Panc1 (cell line): ENCODE data around the gene SCN9A. TPM values are rescaled to one million over a fixed set of nuclear protein-coding genes. Genes with fewer than 3 reads are reported as not detected.

Experiments
- ATAC-seq: fragments of 200-7000 bp; cut with Tn5 transposase; 2 replicates; pipeline ENCODE4 v1.9.1; 2020; ENCODE audit warnings: mild to moderate bottlenecking, moderate library complexity
- BruUV-seq: library from RNA; stranded (reverse); fragments of 400-500 nt; replicated peaks from 2 replicates; lab custom pipeline; 2021; lab: Mats Ljungman, UMichigan
- CTCF ChIA-PET: fragments of 300-600 bp; sonication (Branson Sonifier 250); formaldehyde crosslinking; loops from one replicate; lab custom pipeline; 2022; ENCODE audit warnings: antibody characterized with exemption; lab: Charles Lee
- POLR2A ChIA-PET: fragments of 300-600 bp; sonication (Branson Sonifier 250); formaldehyde crosslinking; loops from one replicate; lab custom pipeline; 2022; ENCODE audit warnings: antibody characterized with exemption; lab: Charles Lee
- DNase-seq: peaks from one replicate; pipeline ENCODE4 v3.0.0-alpha.2; 2010; ENCODE audit warnings: low read depth, low spot score
- H3K27ac ChIP-seq: 2 replicates; pipeline ENCODE4 v1.5.1; 2011; ENCODE audit warnings: mild to moderate bottlenecking, low read length, inconsistent platforms
- H3K27me3 ChIP-seq: fragments of 200-500 bp; sonication (Bioruptor generic); 2 replicates; pipeline ENCODE4 v1.6.0; 2014; ENCODE audit warnings: low read length, inconsistent platforms; ENCODE audit not compliant: control insufficient read depth, insufficient read depth
- H3K36me3 ChIP-seq: fragments of 200-500 bp; sonication (Bioruptor generic); 2 replicates; pipeline ENCODE4 v1.5.1; 2014; ENCODE audit warnings: inconsistent platforms, mild to moderate bottlenecking, low read length, moderate library complexity; ENCODE audit not compliant: control insufficient read depth, insufficient read depth
- H3K4me1 ChIP-seq: 2 replicates; pipeline ENCODE4 v1.5.1; 2011; ENCODE audit warnings: inconsistent platforms, mild to moderate bottlenecking, low read length, moderate library complexity; ENCODE audit not compliant: control insufficient read depth, insufficient read depth
- H3K4me3 ChIP-seq, 2 experiments: 2 replicates each; pipeline ENCODE4 v1.5.1; 2011 to 2012; ENCODE audit warnings: low read depth in 2 of 2, low read length in 2 of 2, mild to moderate bottlenecking in 2 of 2, inconsistent platforms in 1 of 2, moderate library complexity in 1 of 2
- H3K9me3 ChIP-seq: fragments of 200-500 bp; sonication (Bioruptor generic); 2 replicates; pipeline ENCODE4 v1.5.1; 2014; ENCODE audit warnings: low read depth, mild to moderate bottlenecking, inconsistent platforms, low read length, moderate library complexity; ENCODE audit not compliant: control insufficient read depth, insufficient read depth
- CTCF ChIP-seq: fragments of 450-650 bp; IDR thresholded peaks from 2 replicates; pipeline ENCODE4 v1.5.1; 2017; ENCODE audit warnings: mild to moderate bottlenecking
- POLR2AphosphoS5 ChIP-seq: IDR thresholded peaks from 2 replicates; pipeline ENCODE4 v1.6.1; 2012; ENCODE audit warnings: mild to moderate bottlenecking, low read depth, low read length, moderate library complexity
- REST ChIP-seq, 2 experiments: IDR thresholded peaks; 2 replicates each; pipeline ENCODE4 v1.6.1; 2011 to 2012; ENCODE audit warnings: low read depth in 2 of 2, control low read depth in 1 of 2, low read length in 1 of 2, mild to moderate bottlenecking in 1 of 2, moderate library complexity in 1 of 2; ENCODE audit not compliant: insufficient read depth in 1 of 2
- SIN3A ChIP-seq: IDR thresholded peaks from 2 replicates; pipeline ENCODE4 v1.6.1; 2012; ENCODE audit warnings: low read depth, mild to moderate bottlenecking, low read length, moderate library complexity, borderline replicate concordance; ENCODE audit not compliant: insufficient read depth
- TCF7L2 ChIP-seq: IDR thresholded peaks from 2 replicates; pipeline ENCODE4 v1.6.1; 2011; ENCODE audit warnings: mild to moderate bottlenecking, low read depth, low read length, inconsistent platforms
- in situ Hi-C: cut with HindIII; loops from 2 replicates; pipeline ENCODE4 v1.10.0; 2016; ENCODE audit warnings: low sequenced_read_pairs, low pct_unique_long_range_greater_than_20kb
- intact Hi-C: fragments of 100-400 bp; cut with micrococcal nuclease; formaldehyde crosslinking; loops from one replicate; pipeline ENCODE4 v1.10.0; 2022; ENCODE audit not compliant: unreplicated experiment
- total RNA-seq: library from RNA; stranded (reverse); gene quantifications from one replicate; pipeline ENCODE4 v1.2.1, GENCODE V29; 2021; ENCODE audit not compliant: unreplicated experiment

SCN9A gene
- total RNA-seq, 1 experiment from 2014 or later: 0.10 TPM

GRCh38 chr2:166154685-166155338 lies 220.9 kb downstream of the SCN9A start:
- Histone ChIP-seq H3K4me3 (no peak overlapping the region), H3K4me1 (no peaks in the 10 kb centered on the region), H3K36me3 (no peaks in the 10 kb centered on the region), H3K9me3 (no peaks in the 10 kb centered on the region), H3K27me3 (no peaks in the 10 kb centered on the region), H3K27ac (no peak overlapping the region)
- no peak for TF ChIP-seq SIN3A
- no peak for TF ChIP-seq POLR2AphosphoS5
- TF ChIP-seq REST (IDR thresholded peaks at IDR 0.05; ENCODE audit: insufficient read depth in 1 of 2, low read depth in 2 of 2, low read length in 1 of 2): no peak
- no peak for TF ChIP-seq CTCF
- no peak for TF ChIP-seq TCF7L2
- in situ Hi-C loops (no loop called here), intact Hi-C loops (no loop called here)
- no TSS peak for BruUV-seq
- DNase-seq (no peak), ATAC-seq (no peak)
- ChIA-PET CTCF (no interaction called here), POLR2A (no interaction called here)

- DNase-seq: no peak
- no TSS peak for BruUV-seq
- POLR2A ChIA-PET: no interaction called here
- no peak for ATAC-seq
- CTCF ChIA-PET: no interaction called here
- H3K27ac ChIP-seq: no peak overlapping the region
- in situ Hi-C loops (no loop called here), intact Hi-C loops (no loop called here)
- H3K4me1 ChIP-seq: no peaks in the 10 kb centered on the region
- no peak for TF ChIP-seq TCF7L2
- TF ChIP-seq REST (IDR thresholded peaks at IDR 0.05; ENCODE audit: insufficient read depth in 1 of 2, low read depth in 2 of 2, low read length in 1 of 2): no peak
- TF ChIP-seq POLR2AphosphoS5: no peak
- TF ChIP-seq CTCF: no peak
- TF ChIP-seq SIN3A: no peak
- no peaks in the 10 kb centered on the region for H3K9me3 ChIP-seq
- no peaks in the 10 kb centered on the region for H3K27me3 ChIP-seq
- no peak overlapping the region for H3K4me3 ChIP-seq
- no peaks in the 10 kb centered on the region for H3K36me3 ChIP-seq
Observed at GRCh38 chr2:166152064-166152463, 223.7 kb downstream of the SCN9A start.
